Smooth muscle cell (in vitro differentiated cells): ENCODE results near the gene UST. TPM values are rescaled to one million over a fixed set of nuclear protein-coding genes. Genes with fewer than 3 reads are reported as not detected.

Experiments used
- DNase-seq: peaks from one replicate; lab custom pipeline; 2025; ENCODE audit not compliant: unreplicated experiment; lab: John Stamatoyannopoulos, UW
- H2AFZ ChIP-seq: fragments of 200-600 bp; sonication (generic); 2 replicates; pipeline ENCODE4 v1.6.0; 2016; ENCODE audit warnings: antibody characterized with exemption, low read depth, mild to moderate bottlenecking
- H3F3A ChIP-seq: fragments of 200-600 bp; sonication (generic); 2 replicates; pipeline ENCODE4 v1.6.0; 2017; ENCODE audit warnings: antibody characterized with exemption, low read depth
- H3K27ac ChIP-seq: fragments of 200-600 bp; sonication (generic); 2 replicates; pipeline ENCODE4 v1.5.1; 2016; ENCODE audit warnings: low read depth, mild to moderate bottlenecking
- H3K27me3 ChIP-seq: fragments of 200-600 bp; sonication (generic); 2 replicates; pipeline ENCODE4 v1.6.1; 2016; ENCODE audit warnings: low read depth, mild to moderate bottlenecking
- H3K36me3 ChIP-seq: fragments of 200-600 bp; sonication (generic); 2 replicates; pipeline ENCODE4 v1.5.1; 2016; ENCODE audit warnings: low read depth
- H3K4me1 ChIP-seq: fragments of 200-600 bp; sonication (generic); 2 replicates; pipeline ENCODE4 v1.5.1; 2016; ENCODE audit warnings: low read depth
- H3K4me2 ChIP-seq: fragments of 200-600 bp; sonication (generic); 2 replicates; pipeline ENCODE4 v1.6.0; 2016; ENCODE audit warnings: mild to moderate bottlenecking
- H3K4me3 ChIP-seq: fragments of 200-600 bp; sonication (generic); 2 replicates; pipeline ENCODE4 v1.5.1; 2016; ENCODE audit warnings: mild to moderate bottlenecking
- H3K79me2 ChIP-seq: fragments of 200-600 bp; sonication (generic); 2 replicates; pipeline ENCODE4 v1.6.0; 2016; ENCODE audit warnings: low read depth, mild to moderate bottlenecking
- H3K9ac ChIP-seq: fragments of 200-600 bp; sonication (generic); 2 replicates; pipeline ENCODE4 v1.6.0; 2016; ENCODE audit warnings: low read depth
- H3K9me3 ChIP-seq: fragments of 200-600 bp; sonication (generic); replicated peaks from 2 replicates; pipeline ENCODE4 v1.5.1; 2016; ENCODE audit warnings: low read depth
- H4K20me1 ChIP-seq: fragments of 200-600 bp; sonication (generic); 2 replicates; pipeline ENCODE4 v1.6.0; 2016; ENCODE audit warnings: low read depth
- WGBS: methylation state at CpG from one replicate; pipeline ENCODE4 v1.1.7; 2016; ENCODE audit warnings: low lambda C conversion rate; 5-methylcytosine and 5-hydroxymethylcytosine counted together
- polyA plus RNA-seq: library from polyadenylated mRNA; unstranded; fragments of >200 nt; fragmentation: Nextera tagmentation; extraction: Ambion mirVana; gene quantifications from 2 replicates; pipeline ENCODE4 v1.2.1, GENCODE V29; 2016
- total RNA-seq: library from RNA; depleted of rRNA; stranded (reverse); fragments of >200 nt; gene quantifications from 2 replicates; pipeline ENCODE4 v1.2.3, GENCODE V29; 2014
- TF ChIP-seq, protein P1 (sequence below): fragments of 200-600 bp; sonication (generic); IDR thresholded peaks from 2 replicates; pipeline ENCODE4 v1.5.1; 2017; ENCODE audit warnings: borderline replicate concordance, mild to moderate bottlenecking, antibody characterized with exemption; ENCODE audit not compliant: insufficient read depth, poor library complexity, severe bottlenecking

UST gene
- total and polyA plus RNA-seq, 2 experiments from 2014 or later = 16.1 to 19.5 TPM

DNA sequence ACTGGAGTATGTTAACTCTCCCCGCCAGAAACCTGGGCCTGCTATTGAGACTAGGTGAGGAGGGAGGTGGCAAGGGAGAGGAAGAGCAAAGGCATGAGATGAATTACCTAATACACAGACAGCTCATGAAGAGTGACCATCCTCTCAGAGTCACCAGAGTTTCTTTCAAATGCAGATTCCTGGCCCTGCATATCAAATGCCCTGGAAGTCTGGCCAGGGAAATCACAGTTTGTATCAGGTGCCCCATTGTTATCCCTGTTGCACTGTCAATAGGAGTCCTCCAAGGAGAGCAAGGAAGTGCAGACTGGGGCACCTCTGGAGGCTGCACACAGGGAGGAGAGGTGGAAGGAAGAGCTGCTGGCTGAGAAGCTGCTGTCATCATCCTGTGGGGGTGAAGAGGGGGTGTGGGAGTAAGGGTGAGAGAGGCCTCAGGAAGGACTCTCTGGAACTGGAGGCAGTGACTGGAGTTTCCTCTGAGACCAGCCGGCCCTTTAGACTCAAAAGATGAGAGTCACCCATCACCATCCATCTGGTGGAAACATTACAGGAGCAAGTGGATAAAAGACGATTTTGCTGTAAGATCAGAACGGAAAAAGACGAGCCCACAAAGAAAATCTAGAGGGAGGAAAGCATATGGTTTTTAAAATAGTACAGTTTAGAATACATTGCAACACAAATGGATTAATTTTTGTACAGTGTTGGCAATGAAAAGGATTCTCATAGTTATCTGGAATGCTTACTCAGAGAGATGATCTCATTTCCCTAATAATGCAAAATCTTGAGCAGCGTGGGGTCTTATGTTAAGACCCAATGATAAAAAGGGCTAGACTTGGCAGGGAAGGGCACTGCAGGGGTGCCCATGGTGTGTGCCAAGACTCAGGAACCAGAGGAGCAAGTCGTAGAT lies 268.1 kb downstream of the UST start:
- no peak overlapping the region for H2AFZ ChIP-seq

DNA sequence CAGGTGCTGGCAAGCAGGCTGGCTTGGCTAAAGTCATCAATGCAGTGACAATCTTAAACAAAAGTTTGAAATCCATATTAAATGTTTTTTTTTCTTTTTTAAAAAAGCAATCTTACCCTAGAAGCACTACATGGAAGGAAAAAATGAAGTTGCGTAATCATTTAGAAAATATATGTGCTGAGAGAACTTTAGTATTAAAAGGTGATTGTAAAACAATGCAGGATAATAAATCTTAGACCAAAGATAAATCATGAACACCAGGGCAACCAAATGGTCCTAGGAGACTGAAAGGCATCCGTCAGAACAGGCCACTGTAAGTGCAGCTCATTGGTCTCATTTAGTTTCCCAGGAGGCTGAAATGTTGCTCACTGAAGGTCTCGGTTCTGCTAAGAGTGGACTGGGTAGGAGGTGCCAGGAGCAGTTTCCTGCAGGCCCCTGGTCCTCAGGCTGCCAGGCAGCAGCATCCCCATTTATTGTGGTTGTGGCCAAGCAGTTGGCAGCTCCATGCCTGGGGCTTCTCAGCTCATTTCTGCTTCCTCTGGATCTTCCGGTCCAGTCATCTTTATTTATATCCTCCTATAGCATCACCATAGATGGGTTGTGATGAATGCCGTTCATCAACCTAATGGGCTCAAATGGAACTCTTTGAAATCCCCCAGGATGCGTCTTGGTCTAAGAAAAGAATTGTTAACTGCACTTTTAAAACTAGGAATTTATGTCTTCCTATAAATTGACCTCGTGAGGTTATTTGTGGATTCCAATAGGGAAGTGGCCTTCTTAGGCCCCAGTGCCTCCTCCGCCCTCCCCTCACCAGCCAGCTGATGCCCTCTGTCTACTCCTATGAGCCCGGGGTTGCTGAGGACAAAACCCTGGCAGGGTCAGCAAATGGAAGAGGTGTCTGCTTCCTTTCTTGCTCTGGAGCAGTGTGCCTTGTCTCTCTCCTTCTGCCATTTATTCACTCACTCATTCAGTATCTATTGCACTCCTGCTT lies 269.0 kb downstream of the UST start:
- Histone ChIP-seq H2AFZ (no peak overlapping the region), H3K9ac (no peak overlapping the region)
- DNase-seq = no peak

More for the DNA sequence above, 268.1 kb downstream of the UST start:
- Histone ChIP-seq H3F3A (peaks cover 5% of the 10 kb centered on the region), H3K4me1 (peaks cover 7% of the 10 kb centered on the region), H3K9ac (peak overlapping the region; percentile 5), H4K20me1 (no peaks in the 10 kb centered on the region), H3K9me3 (no peaks in the 10 kb centered on the region), H3K4me3 (no peak overlapping the region), H3K4me2 (peak overlapping the region; percentile 62), H3K36me3 (no peaks in the 10 kb centered on the region), H3K27ac (peak overlapping the region; percentile 59), H3K79me2 (no peaks in the 10 kb centered on the region), H3K27me3 (no peaks in the 10 kb centered on the region)
- 42% methylated on average over 7 of the region's 7 CpGs for WGBS
- TF ChIP-seq, protein P1, sequence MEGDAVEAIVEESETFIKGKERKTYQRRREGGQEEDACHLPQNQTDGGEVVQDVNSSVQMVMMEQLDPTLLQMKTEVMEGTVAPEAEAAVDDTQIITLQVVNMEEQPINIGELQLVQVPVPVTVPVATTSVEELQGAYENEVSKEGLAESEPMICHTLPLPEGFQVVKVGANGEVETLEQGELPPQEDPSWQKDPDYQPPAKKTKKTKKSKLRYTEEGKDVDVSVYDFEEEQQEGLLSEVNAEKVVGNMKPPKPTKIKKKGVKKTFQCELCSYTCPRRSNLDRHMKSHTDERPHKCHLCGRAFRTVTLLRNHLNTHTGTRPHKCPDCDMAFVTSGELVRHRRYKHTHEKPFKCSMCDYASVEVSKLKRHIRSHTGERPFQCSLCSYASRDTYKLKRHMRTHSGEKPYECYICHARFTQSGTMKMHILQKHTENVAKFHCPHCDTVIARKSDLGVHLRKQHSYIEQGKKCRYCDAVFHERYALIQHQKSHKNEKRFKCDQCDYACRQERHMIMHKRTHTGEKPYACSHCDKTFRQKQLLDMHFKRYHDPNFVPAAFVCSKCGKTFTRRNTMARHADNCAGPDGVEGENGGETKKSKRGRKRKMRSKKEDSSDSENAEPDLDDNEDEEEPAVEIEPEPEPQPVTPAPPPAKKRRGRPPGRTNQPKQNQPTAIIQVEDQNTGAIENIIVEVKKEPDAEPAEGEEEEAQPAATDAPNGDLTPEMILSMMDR = no peak
- no peak for DNase-seq

DNA sequence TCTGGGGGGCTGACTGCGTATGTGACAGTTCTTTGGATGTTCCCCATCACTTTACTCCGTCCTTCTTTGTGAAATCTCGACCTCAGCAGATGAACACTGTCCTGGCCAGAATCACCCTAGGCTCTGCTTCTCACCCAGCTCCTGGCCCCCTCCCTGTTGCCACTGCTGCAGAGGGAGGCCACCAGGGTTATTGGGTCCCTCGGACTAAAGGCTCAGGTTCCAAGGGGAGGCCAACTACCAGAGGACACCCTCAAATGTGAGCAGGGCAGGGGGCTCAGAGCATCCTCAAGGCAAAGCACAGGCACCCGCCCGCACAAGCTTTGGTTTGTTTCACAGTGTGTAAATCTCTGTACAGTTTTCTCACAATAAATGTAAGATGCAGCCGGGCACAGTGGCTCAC lies 269.9 kb downstream of the UST start:
- Histone ChIP-seq H3K4me3 (no peak overlapping the region), H3F3A (peaks cover 5% of the 10 kb centered on the region), H2AFZ (no peak overlapping the region), H3K4me2 (no peak overlapping the region), H3K27me3 (no peaks in the 10 kb centered on the region), H3K4me1 (peaks cover 7% of the 10 kb centered on the region), H3K79me2 (no peaks in the 10 kb centered on the region), H3K27ac (no peak overlapping the region), H4K20me1 (no peaks in the 10 kb centered on the region), H3K9ac (no peak overlapping the region), H3K36me3 (no peaks in the 10 kb centered on the region), H3K9me3 (no peaks in the 10 kb centered on the region)
- 94% methylated on average over 7 of the region's 7 CpGs for WGBS
- DNase-seq = no peak
- TF ChIP-seq, protein P1 = no peak

More for the DNA sequence above, 269.0 kb downstream of the UST start:
- Histone ChIP-seq H3K4me1 (peaks cover 7% of the 10 kb centered on the region), H3K27ac (peak overlapping the region; percentile 59), H3K79me2 (no peaks in the 10 kb centered on the region), H4K20me1 (no peaks in the 10 kb centered on the region), H3K4me3 (no peak overlapping the region), H3K4me2 (peak overlapping the region; percentile 62), H3K36me3 (no peaks in the 10 kb centered on the region), H3F3A (peaks cover 5% of the 10 kb centered on the region), H3K9me3 (no peaks in the 10 kb centered on the region), H3K27me3 (no peaks in the 10 kb centered on the region)
- TF ChIP-seq, protein P1 = no peak
- WGBS = 85% methylated on average over 9 of the region's 9 CpGs
